ENCODE measurements around the gene ATP7B. TPM values are rescaled to one million over a fixed set of nuclear protein-coding genes. Genes with fewer than 3 reads are reported as not detected.

ATP7B gene
- total RNA-seq, 6 donors from 2014 or later, result 3.5 to 27.2 (median 5.9) TPM

DNA sequence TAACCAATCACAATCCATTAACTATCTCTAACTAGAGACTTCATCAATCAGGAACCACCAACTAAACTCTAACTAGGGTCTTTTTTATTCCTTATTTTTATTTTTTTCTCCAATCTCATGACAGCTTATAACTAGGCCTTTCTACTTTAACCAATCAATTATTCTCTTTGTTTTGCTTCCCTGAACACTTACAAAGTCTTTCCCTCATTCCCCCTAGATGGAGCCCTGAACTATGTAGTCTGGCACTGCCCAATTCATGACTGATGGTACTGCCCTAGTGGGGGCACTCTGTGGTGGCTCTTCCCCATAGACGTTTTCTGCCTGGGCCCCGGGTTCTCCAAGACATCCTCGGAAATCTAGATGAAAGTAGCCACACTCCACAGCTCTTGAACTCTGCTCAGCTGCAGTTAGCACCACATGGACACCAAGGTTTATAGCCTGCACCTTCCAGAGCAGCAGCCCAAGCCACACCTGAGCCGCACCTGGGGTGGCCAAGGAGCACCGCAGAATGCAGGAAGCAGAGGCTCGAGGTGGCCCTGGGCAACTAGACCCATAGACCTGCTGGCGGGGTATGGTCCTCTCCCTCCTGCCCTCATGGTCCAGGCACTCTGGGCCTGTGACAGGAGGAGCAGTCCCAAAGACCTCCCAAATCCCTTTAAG lies 6.6 kb downstream of the ATP7B start:
- DNase-seq (peak in 1 of 2 donors; percentile 19), ATAC-seq (ENCODE audit: low FRiP score in 2 of 2) (peak in 1 of 2 donors; percentile 20)
- no peaks in the 10 kb centered on the region for H3K36me3 ChIP-seq
- no peak overlapping the region for H3K4me3 ChIP-seq
- WGBS, 2 donors, result 83 to 86% methylated on average over 7 of the region's 7 CpGs
- no peaks in the 10 kb centered on the region for H3K9me3 ChIP-seq
- TF ChIP-seq POLR2A (IDR thresholded peaks at IDR 0.05) (no peak), EP300 (IDR thresholded peaks at IDR 0.05) (no peak), POLR2AphosphoS5 (IDR thresholded peaks at IDR 0.05) (no peak)
- TF ChIP-seq, protein P1, sequence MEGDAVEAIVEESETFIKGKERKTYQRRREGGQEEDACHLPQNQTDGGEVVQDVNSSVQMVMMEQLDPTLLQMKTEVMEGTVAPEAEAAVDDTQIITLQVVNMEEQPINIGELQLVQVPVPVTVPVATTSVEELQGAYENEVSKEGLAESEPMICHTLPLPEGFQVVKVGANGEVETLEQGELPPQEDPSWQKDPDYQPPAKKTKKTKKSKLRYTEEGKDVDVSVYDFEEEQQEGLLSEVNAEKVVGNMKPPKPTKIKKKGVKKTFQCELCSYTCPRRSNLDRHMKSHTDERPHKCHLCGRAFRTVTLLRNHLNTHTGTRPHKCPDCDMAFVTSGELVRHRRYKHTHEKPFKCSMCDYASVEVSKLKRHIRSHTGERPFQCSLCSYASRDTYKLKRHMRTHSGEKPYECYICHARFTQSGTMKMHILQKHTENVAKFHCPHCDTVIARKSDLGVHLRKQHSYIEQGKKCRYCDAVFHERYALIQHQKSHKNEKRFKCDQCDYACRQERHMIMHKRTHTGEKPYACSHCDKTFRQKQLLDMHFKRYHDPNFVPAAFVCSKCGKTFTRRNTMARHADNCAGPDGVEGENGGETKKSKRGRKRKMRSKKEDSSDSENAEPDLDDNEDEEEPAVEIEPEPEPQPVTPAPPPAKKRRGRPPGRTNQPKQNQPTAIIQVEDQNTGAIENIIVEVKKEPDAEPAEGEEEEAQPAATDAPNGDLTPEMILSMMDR (IDR thresholded peaks at IDR 0.05), result no peak
- no peaks in the 10 kb centered on the region for H3K27me3 ChIP-seq
- no peak overlapping the region for H3K27ac ChIP-seq
- peaks cover 0 to 4% (median 1%) of the 10 kb centered on the region in 4 donors for H3K4me1 ChIP-seq

DNA sequence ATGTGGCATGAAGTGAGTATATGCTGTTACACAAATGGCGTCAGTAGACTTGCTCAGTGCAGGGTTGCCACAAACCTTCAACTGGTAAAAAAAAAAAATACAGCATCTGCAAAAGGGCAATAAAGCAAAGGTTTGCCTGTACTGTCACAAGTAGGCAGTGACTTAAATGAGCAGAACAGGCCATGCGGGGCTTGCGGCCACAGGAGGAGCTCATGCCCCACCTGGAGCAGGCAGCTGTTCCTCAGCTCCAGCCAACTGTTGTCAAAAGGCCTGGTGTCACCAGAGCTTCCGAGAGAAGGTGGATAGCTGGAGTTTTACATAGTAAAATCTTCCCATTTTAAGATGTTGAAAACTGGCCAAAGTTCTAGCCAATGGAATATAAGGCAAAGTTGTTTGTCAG lies 7.7 kb downstream of the ATP7B start:
- DNase-seq, result peak in 1 of 2 donors; percentile 19
- ATAC-seq (ENCODE audit: low FRiP score in 2 of 2), result no peak
- no peaks in the 10 kb centered on the region for H3K36me3 ChIP-seq
- TF ChIP-seq, protein P1 (IDR thresholded peaks at IDR 0.05), result no peak
- TF ChIP-seq POLR2A (IDR thresholded peaks at IDR 0.05) (no peak), POLR2AphosphoS5 (IDR thresholded peaks at IDR 0.05) (no peak), EP300 (IDR thresholded peaks at IDR 0.05) (no peak)
- no peaks in the 10 kb centered on the region for H3K9me3 ChIP-seq
- WGBS, 2 donors, result 85 to 95% methylated on average over 4 of the region's 4 CpGs
- no peak overlapping the region for H3K4me3 ChIP-seq
- no peak overlapping the region for H3K27ac ChIP-seq
- peaks cover 0 to 12% (median 7%) of the 10 kb centered on the region in 4 donors for H3K4me1 ChIP-seq
- no peaks in the 10 kb centered on the region for H3K27me3 ChIP-seq

DNA sequence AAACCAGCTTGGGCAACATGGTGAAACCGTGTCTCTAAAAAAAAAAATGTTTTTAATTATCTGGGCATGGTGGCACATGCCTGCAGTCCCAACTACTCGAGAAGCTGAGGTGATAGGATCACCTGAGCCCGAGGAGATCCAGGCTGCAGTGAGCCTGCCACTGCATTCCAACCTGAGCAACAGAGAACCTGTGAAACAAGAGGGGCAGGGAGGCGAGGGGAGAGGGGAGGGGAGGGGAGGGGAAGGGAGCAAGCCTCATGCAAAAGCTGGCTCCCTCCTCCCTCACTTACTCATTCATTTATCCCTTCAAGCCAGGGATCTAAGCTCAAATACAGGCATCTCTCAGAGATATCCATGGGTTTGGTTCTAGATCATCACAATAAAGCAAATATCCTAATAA lies 8.9 kb downstream of the ATP7B start:
- DNase-seq, result no peak
- H3K4me3 ChIP-seq, result no peak overlapping the region
- H3K4me1 ChIP-seq, result peaks cover 0 to 12% (median 7%) of the 10 kb centered on the region in 4 donors
- H3K27me3 ChIP-seq, result no peaks in the 10 kb centered on the region
- H3K27ac ChIP-seq, result no peak overlapping the region
- TF ChIP-seq POLR2AphosphoS5 (IDR thresholded peaks at IDR 0.05) (no peak), EP300 (IDR thresholded peaks at IDR 0.05) (no peak), POLR2A (IDR thresholded peaks at IDR 0.05) (no peak)
- TF ChIP-seq, protein P1 (IDR thresholded peaks at IDR 0.05), result no peak
- no peaks in the 10 kb centered on the region for H3K9me3 ChIP-seq
- ATAC-seq (ENCODE audit: low FRiP score in 2 of 2), result no peak
- 62 to 91% methylated on average over 2 to 3 of the region's 4 CpGs for WGBS, 2 donors
- no peaks in the 10 kb centered on the region for H3K36me3 ChIP-seq

DNA sequence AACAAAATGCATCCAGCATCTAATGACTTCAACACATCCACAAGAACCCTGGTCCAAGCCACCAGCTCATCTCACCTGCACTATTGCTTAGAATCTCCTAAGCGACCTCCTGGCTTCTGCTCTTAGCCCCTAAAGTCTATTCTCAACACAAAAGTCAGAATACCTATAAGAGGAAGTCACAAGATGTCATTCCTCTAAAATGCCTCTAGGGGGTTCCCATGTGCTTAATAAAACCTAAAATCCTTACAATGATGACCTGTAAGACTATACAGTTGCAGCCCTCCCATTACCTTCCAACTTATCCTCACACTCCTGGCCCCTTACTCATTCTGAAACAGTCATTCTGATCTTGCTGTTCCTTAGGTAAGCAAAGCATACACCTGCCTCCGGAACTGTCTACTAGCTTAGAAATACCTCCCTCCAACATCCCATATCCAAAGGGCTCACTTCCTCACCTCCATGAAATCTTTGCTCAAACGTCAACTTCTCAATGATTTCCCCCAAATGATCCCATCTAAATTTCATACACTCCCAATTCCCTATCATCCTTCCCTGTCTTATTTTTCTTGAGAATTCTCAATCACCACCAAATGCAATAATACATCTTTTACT lies 10.0 kb downstream of the ATP7B start:
- Histone ChIP-seq H3K36me3 (no peaks in the 10 kb centered on the region), H3K4me3 (no peak overlapping the region), H3K27me3 (no peaks in the 10 kb centered on the region), H3K9me3 (no peaks in the 10 kb centered on the region), H3K27ac (no peak overlapping the region), H3K4me1 (peaks cover under 1 to 16% (median 10%) of the 10 kb centered on the region in 4 donors)
- peak in 1 of 2 donors; percentile 77 for ATAC-seq (ENCODE audit: low FRiP score in 2 of 2)
- WGBS, 2 donors, result 39 to 57% methylated on average over 3 of the region's 3 CpGs
- no peak for DNase-seq
- TF ChIP-seq POLR2A (IDR thresholded peaks at IDR 0.05), result no peak
- TF ChIP-seq, protein P1 (IDR thresholded peaks at IDR 0.05), result peak; percentile 45 to 74 (median 66)
